Measurements from ENCODE around the gene CCDC127.
A peak's percentile ranks its signal among the peaks of the same experiment; 100 is the strongest.
"Not testable (repeated sequence)": the region's sequence is repeated elsewhere in the genome, so short reads cannot be mapped to it uniquely, and the experiment has no call there.

The CCDC127 gene

DNA sequence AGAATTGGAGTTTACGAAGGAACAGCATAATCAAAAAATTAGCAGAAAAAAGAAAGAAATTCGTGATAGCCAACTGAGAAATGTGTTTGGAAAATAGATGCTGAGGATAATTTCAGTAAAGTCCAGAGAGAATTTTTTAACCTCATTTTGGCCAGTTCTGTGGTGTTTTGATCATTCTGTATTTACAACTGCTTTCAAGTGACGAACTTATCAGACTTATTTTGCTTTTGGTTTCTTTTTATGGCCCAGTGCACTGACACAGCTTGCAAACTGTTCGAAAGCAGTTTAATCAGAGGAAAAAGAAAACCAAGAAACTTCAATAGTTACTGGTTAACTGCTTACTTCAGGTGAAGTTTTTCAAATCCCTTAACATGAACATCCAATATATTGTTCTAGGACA, 2.0 kb upstream of the CCDC127 start:
- Histone ChIP-seq H3K4me3 (ENCODE audit: low read depth in 1 of 5, low read length in 5 of 5) (peak overlapping the region; percentile 77 to 91 (median 88)), H3K27ac (ENCODE audit: low read depth, low read length) (peak overlapping the region; percentile 84)

DNA sequence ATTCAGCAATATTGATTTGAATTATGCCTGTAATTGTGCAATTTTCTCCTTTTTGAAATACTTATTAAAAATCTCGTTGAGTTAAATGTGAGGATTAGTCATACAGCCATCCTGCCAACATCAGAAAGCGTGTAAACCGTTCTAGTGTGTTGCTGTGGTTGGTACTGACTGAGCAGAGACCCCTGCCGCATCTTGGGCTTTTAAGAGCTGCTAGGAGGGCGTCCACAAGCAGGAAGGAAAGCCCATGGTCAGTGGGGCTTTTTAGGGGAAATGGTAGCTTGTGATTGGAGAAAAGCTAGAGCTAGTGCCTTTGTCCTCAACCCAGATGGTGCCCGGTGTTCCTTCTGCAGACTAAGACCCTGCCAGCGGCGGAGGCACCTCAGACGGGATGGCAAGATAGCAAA, 1.5 kb upstream of the CCDC127 start:
- no peaks in the 10 kb centered on the region for H3K9me3 ChIP-seq (ENCODE audit: control insufficient read depth in 5 of 5, low read length in 5 of 5)
- H3K27me3 ChIP-seq (ENCODE audit: control insufficient read depth in 5 of 5, insufficient read depth in 4 of 5, low read length in 5 of 5) = no peaks in the 10 kb centered on the region
- peak overlapping the region; percentile 63 to 98 (median 95) for H3K9ac ChIP-seq (ENCODE audit: low read length in 5 of 5)
- peak overlapping the region; percentile 84 for H3K27ac ChIP-seq (ENCODE audit: low read depth, low read length)
- H3K4me1 ChIP-seq (ENCODE audit: control insufficient read depth in 5 of 5, insufficient read depth in 5 of 5, low read length in 5 of 5) = peaks cover 2 to 40% (median 34%) of the 10 kb centered on the region in 5 donors
- H3K36me3 ChIP-seq (ENCODE audit: control insufficient read depth in 5 of 5, insufficient read depth in 5 of 5, low read length in 5 of 5) = peaks cover 0 to 9% (median 5%) of the 10 kb centered on the region in 5 donors
- peak overlapping the region; percentile 77 to 91 (median 88) for H3K4me3 ChIP-seq (ENCODE audit: low read depth in 1 of 5, low read length in 5 of 5)

More for the DNA sequence above, 2.0 kb upstream of the CCDC127 start:
- H3K9ac ChIP-seq (ENCODE audit: low read length in 5 of 5) = peak overlapping the region; percentile 44 to 98 (median 95)
- H3K27me3 ChIP-seq (ENCODE audit: control insufficient read depth in 5 of 5, insufficient read depth in 4 of 5, low read length in 5 of 5) = no peaks in the 10 kb centered on the region
- H3K4me1 ChIP-seq (ENCODE audit: control insufficient read depth in 5 of 5, insufficient read depth in 5 of 5, low read length in 5 of 5) = peaks cover 2 to 40% (median 34%) of the 10 kb centered on the region in 5 donors
- peaks cover 0 to 14% (median 11%) of the 10 kb centered on the region in 5 donors for H3K36me3 ChIP-seq (ENCODE audit: control insufficient read depth in 5 of 5, insufficient read depth in 5 of 5, low read length in 5 of 5)
- no peaks in the 10 kb centered on the region for H3K9me3 ChIP-seq (ENCODE audit: control insufficient read depth in 5 of 5, low read length in 5 of 5)

DNA sequence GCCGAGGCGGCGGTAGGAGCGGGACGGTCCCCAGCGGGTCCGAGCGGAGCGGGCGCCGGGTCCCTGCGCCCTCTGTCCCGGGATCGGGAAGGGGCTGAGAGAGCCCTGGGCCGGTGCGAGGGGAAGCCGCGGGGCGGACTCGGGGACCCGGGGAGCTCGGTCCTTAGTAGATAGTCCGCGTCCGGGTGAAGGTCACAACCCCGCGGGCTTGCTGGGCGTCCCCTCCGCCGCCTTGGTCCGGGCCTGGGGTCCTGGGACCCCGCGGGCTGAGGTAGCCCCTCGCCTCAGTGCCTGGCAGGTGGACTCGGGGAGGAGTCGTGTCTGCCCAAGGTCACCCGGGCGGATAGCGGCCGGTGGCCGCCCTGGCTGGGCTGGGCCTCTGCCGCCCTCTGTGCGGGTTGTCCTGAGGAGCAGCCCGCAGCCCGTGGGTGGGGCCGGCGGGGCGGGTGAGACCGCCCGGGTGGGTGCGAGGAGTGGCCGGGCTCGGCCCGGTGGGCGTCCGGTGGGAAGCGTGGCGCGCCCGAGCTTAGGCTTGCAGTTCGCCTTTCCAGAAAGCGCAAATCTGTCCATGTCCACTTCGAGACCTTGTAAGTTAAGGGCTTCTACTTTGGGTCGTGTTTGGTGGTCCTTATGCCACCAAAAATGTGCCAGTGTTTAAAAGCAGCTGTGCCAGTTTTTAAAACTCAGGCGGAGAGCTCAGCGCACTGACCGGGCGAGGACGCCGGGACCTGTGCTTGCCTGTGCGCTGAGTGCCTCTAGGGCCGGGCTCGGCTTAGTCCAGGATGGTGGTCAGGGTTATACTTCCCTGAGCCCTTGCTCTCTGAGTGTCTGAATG, 721 bp upstream of the CCDC127 start:
- Histone ChIP-seq H3K27ac (ENCODE audit: low read depth, low read length) (peak overlapping the region; percentile 84), H3K27me3 (ENCODE audit: control insufficient read depth in 5 of 5, insufficient read depth in 4 of 5, low read length in 5 of 5) (no peaks in the 10 kb centered on the region), H3K36me3 (ENCODE audit: control insufficient read depth in 5 of 5, insufficient read depth in 5 of 5, low read length in 5 of 5) (peaks cover 0 to 9% (median 5%) of the 10 kb centered on the region in 5 donors), H3K4me3 (ENCODE audit: low read depth in 1 of 5, low read length in 5 of 5) (peak overlapping the region; percentile 77 to 91 (median 88)), H3K4me1 (ENCODE audit: control insufficient read depth in 5 of 5, insufficient read depth in 5 of 5, low read length in 5 of 5) (peaks cover 2 to 40% (median 34%) of the 10 kb centered on the region in 5 donors), H3K9ac (ENCODE audit: low read length in 5 of 5) (peak overlapping the region; percentile 63 to 98 (median 95)), H3K9me3 (ENCODE audit: control insufficient read depth in 5 of 5, low read length in 5 of 5) (no peaks in the 10 kb centered on the region)

DNA sequence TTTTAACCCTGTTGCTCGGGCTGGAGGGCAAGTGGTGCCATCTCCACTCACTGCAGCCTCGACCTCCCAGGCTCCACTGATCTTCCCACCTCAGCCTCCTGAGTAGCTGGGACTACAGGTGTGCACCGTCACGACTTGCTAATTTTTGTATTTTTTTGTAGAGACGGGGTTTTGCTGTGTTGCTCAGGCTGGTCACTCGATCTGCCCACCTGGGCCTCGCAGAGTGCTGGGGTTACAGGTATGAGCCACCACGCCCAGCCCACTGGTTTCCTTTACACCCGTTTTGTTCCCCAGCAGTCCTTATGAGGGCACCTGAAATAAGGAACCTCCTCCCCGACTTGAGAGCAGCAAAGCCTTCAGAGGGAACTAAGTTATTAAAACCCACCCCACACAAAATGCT, 1.9 kb downstream of the CCDC127 start:
- Histone ChIP-seq H3K4me1 (ENCODE audit: control insufficient read depth in 5 of 5, insufficient read depth in 5 of 5, low read length in 5 of 5) (peaks cover 2 to 28% (median 22%) of the 10 kb centered on the region in 5 donors), H3K36me3 (ENCODE audit: control insufficient read depth in 5 of 5, insufficient read depth in 5 of 5, low read length in 5 of 5) (peaks cover 0 to 13% (median 8%) of the 10 kb centered on the region in 5 donors)
- not testable (repeated sequence) for H3K9me3 ChIP-seq (ENCODE audit: control insufficient read depth in 5 of 5, low read length in 5 of 5); H3K4me3 ChIP-seq (ENCODE audit: low read depth in 1 of 5, low read length in 5 of 5); H3K27me3 ChIP-seq (ENCODE audit: control insufficient read depth in 5 of 5, insufficient read depth in 4 of 5, low read length in 5 of 5); H3K27ac ChIP-seq (ENCODE audit: low read depth, low read length); H3K9ac ChIP-seq (ENCODE audit: low read length in 5 of 5)

DNA sequence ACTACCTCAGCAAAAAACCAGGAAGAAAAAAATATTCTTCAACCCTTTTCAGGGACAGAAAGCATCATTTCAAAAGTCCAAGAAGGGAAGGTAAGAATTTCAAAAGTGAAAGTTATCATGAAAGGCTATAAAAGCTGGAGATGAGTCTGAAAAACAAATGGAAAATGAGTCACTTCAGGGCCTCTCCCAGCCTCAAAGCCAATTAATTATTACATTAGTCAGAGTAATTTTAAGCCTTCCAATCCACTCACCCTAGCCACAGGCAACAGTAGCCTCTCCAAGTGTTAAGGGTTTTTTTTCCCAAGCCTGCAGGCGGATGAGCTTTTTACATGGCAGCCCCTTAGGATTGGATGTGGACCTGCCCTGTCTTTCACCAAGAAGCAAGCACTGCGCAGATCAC, 2.7 kb downstream of the CCDC127 start:
- H3K9ac ChIP-seq (ENCODE audit: low read length in 5 of 5); H3K9me3 ChIP-seq (ENCODE audit: control insufficient read depth in 5 of 5, low read length in 5 of 5); H3K27me3 ChIP-seq (ENCODE audit: control insufficient read depth in 5 of 5, insufficient read depth in 4 of 5, low read length in 5 of 5); H3K27ac ChIP-seq (ENCODE audit: low read depth, low read length); H3K4me3 ChIP-seq (ENCODE audit: low read depth in 1 of 5, low read length in 5 of 5): not testable (repeated sequence)
- peaks cover 0 to 13% (median 8%) of the 10 kb centered on the region in 5 donors for H3K36me3 ChIP-seq (ENCODE audit: control insufficient read depth in 5 of 5, insufficient read depth in 5 of 5, low read length in 5 of 5)
- peaks cover 2 to 23% (median 16%) of the 10 kb centered on the region in 5 donors for H3K4me1 ChIP-seq (ENCODE audit: control insufficient read depth in 5 of 5, insufficient read depth in 5 of 5, low read length in 5 of 5)

DNA sequence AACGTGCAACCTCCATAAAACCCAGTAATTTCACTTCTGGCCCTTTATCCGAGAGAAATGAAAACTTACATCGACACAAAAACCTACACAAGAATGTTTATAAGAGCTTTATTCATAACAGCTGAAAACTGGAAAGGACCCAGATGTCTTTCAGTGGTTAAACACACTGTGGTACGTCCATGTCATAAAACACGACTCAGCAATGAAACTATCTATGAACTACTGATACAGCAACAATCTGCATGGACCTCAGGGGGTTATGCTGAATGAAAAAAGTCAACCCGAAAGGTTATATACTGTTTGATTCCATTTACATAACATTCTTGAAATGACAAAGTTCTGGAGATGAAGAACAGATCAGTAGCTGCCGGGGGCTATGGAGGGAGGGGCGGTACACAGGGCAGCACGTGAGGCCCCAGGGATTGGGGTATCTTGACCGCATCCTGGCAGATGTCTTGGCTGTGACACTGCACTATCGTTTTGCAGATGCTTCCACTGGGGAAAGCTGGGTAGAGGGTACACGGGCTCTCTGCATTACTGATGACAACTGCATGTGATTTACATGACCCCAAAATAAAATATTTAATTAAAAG, 4.1 kb downstream of the CCDC127 start:
- H3K9me3 ChIP-seq (ENCODE audit: control insufficient read depth in 5 of 5, low read length in 5 of 5) = no peaks in the 10 kb centered on the region
- H3K4me1 ChIP-seq (ENCODE audit: control insufficient read depth in 5 of 5, insufficient read depth in 5 of 5, low read length in 5 of 5) = peaks cover 0 to 9% (median 5%) of the 10 kb centered on the region in 5 donors
- H3K36me3 ChIP-seq (ENCODE audit: control insufficient read depth in 5 of 5, insufficient read depth in 5 of 5, low read length in 5 of 5) = peaks cover 0 to 13% (median 8%) of the 10 kb centered on the region in 5 donors
- H3K27me3 ChIP-seq (ENCODE audit: control insufficient read depth in 5 of 5, insufficient read depth in 4 of 5, low read length in 5 of 5) = no peaks in the 10 kb centered on the region
- no peak overlapping the region for H3K4me3 ChIP-seq (ENCODE audit: low read depth in 1 of 5, low read length in 5 of 5)
- H3K9ac ChIP-seq (ENCODE audit: low read length in 5 of 5) = no peak overlapping the region
- no peak overlapping the region for H3K27ac ChIP-seq (ENCODE audit: low read depth, low read length)

DNA sequence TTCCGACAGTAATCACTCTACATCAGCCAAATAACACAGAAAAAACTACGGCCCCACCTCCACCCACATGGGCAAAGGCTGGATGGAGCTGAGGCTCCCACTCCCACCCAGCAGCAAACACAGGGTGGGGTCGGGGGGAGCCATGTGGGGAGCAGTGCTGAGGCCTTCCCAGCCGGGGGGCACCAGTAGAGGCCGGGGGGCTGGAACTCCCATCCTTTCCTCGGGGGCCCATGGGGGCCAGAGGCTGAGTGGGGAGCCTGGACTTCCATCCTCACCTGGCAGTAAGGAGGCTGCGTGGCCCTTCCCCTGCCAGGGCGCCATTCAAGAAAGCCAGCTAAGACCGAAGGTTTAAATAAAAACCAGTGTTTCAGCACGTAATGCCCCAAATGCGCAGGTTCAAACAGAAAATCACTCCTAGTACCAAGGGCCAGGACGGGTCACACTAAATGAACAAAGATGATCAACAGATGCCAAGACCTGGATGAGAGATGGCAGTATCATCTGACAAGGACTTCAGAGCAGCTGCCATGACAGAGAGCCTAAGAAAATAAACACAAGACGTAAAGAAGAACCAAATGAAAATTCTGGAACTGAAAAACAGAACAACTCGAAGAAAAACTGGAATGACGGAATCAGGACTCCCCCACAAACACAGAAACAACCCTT, 9.4 kb downstream of the CCDC127 start:
- Histone ChIP-seq H3K27ac (ENCODE audit: low read depth, low read length) (no peak overlapping the region), H3K27me3 (ENCODE audit: control insufficient read depth in 5 of 5, insufficient read depth in 4 of 5, low read length in 5 of 5) (no peaks in the 10 kb centered on the region), H3K36me3 (ENCODE audit: control insufficient read depth in 5 of 5, insufficient read depth in 5 of 5, low read length in 5 of 5) (peaks cover 5 to 33% (median 28%) of the 10 kb centered on the region in 5 donors)

DNA sequence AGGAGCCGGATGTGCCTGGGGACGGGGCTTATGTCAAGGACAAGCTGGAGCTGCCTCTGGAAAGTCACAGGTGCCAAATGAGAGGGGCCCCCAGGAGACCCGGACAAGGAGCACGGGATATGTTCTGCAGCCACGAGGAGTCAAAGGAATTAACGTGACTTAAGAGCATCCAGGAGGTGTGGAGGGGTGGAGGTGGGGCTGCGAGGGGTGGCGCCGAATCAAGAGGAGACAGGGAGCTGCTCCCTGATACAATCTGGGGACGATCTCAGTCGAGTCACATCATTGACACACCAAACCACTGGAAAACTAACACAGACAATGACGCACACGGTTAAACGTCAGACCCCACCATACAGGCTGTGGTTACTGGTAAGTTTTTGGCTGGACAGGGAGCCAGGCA, 10.4 kb downstream of the CCDC127 start:
- Histone ChIP-seq H3K27me3 (ENCODE audit: control insufficient read depth in 5 of 5, insufficient read depth in 4 of 5, low read length in 5 of 5) (no peaks in the 10 kb centered on the region), H3K27ac (ENCODE audit: low read depth, low read length) (no peak overlapping the region), H3K9me3 (ENCODE audit: control insufficient read depth in 5 of 5, low read length in 5 of 5) (no peaks in the 10 kb centered on the region), H3K36me3 (ENCODE audit: control insufficient read depth in 5 of 5, insufficient read depth in 5 of 5, low read length in 5 of 5) (peaks cover 5 to 35% (median 33%) of the 10 kb centered on the region in 5 donors), H3K4me1 (ENCODE audit: control insufficient read depth in 5 of 5, insufficient read depth in 5 of 5, low read length in 5 of 5) (peaks cover 0 to 13% (median 7%) of the 10 kb centered on the region in 5 donors), H3K4me3 (ENCODE audit: low read depth in 1 of 5, low read length in 5 of 5) (no peak overlapping the region), H3K9ac (ENCODE audit: low read length in 5 of 5) (no peak overlapping the region)

More for the DNA sequence above, 9.4 kb downstream of the CCDC127 start:
- H3K4me3 ChIP-seq (ENCODE audit: low read depth in 1 of 5, low read length in 5 of 5) = no peak overlapping the region
- H3K9me3 ChIP-seq (ENCODE audit: control insufficient read depth in 5 of 5, low read length in 5 of 5) = no peaks in the 10 kb centered on the region
- peaks cover 0 to 13% (median 7%) of the 10 kb centered on the region in 5 donors for H3K4me1 ChIP-seq (ENCODE audit: control insufficient read depth in 5 of 5, insufficient read depth in 5 of 5, low read length in 5 of 5)
- no peak overlapping the region for H3K9ac ChIP-seq (ENCODE audit: low read length in 5 of 5)

DNA sequence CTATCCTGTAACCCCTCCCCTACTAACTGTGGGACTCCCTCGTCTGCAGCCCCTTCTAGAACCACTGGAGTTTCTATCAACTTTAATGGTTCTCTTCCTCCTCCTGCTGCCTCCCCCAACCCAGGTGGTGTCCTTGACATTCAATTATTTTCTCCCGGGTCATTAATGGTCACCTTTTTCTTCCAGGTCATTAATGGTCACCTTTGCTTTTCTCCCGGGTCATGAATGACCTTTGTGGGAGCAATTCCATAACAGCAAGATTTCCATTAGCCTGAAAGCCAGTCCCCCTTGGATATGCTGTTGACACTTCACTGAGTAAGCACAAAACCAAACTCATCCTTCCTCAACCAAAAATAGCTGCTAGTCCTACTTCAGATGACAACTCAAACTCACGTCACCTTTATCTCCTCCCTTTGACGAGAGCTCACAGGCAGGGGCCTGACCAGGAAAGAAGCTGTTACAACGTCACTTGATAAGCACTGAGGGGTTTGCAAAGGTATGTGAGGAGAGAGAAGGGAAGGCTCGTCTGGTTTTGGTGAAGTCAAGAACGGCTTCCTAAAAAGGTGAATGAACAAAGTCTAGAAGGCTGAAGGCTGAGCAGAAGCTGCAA, 10.9 kb downstream of the CCDC127 start:
- Histone ChIP-seq H3K9me3 (ENCODE audit: control insufficient read depth in 5 of 5, low read length in 5 of 5) (no peaks in the 10 kb centered on the region), H3K9ac (ENCODE audit: low read length in 5 of 5) (no peak overlapping the region), H3K4me1 (ENCODE audit: control insufficient read depth in 5 of 5, insufficient read depth in 5 of 5, low read length in 5 of 5) (peaks cover 0 to 13% (median 7%) of the 10 kb centered on the region in 5 donors), H3K36me3 (ENCODE audit: control insufficient read depth in 5 of 5, insufficient read depth in 5 of 5, low read length in 5 of 5) (peaks cover 5 to 35% (median 33%) of the 10 kb centered on the region in 5 donors), H3K4me3 (ENCODE audit: low read depth in 1 of 5, low read length in 5 of 5) (no peak overlapping the region), H3K27me3 (ENCODE audit: control insufficient read depth in 5 of 5, insufficient read depth in 4 of 5, low read length in 5 of 5) (no peaks in the 10 kb centered on the region), H3K27ac (ENCODE audit: low read depth, low read length) (no peak overlapping the region)

All from subcutaneous abdominal adipose tissue (tissue), 5 donors.